ENCODE results near the gene ARHGEF10L. TPM values are rescaled to one million over a fixed set of nuclear protein-coding genes. Genes with fewer than 3 reads are reported as not detected.
"Not testable (repeated sequence)": the region's sequence is repeated elsewhere in the genome, so short reads cannot be mapped to it uniquely, and the experiment has no call there.

ARHGEF10L gene
- total RNA-seq, 1 donor from 2014 or later = 75.6 TPM

DNA sequence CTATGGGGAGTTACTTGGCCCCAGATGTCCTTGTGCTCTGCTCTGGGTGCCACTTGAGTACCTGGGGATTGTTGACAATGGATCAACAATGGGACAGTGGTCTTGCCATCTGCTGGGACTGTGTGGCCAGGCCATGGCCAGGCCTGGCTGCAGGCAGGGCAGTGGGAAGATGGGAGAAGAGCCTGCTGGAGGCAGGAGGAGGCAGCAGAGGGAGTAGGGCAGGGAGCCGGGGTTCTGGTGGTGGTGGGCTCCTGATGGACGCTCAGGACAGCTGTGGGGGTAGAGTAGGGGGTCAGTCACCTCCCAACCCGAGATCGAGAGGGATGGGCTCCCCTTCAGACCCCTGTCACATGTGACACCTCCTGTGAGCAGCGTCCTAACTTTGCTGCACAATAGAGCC lies 81.0 kb downstream of the ARHGEF10L start:
- DNase-seq (ENCODE audit: extremely low spot score in 2 of 2) = no peak
- no peaks in the 10 kb centered on the region for H3K9me3 ChIP-seq
- TF ChIP-seq, protein P1, sequence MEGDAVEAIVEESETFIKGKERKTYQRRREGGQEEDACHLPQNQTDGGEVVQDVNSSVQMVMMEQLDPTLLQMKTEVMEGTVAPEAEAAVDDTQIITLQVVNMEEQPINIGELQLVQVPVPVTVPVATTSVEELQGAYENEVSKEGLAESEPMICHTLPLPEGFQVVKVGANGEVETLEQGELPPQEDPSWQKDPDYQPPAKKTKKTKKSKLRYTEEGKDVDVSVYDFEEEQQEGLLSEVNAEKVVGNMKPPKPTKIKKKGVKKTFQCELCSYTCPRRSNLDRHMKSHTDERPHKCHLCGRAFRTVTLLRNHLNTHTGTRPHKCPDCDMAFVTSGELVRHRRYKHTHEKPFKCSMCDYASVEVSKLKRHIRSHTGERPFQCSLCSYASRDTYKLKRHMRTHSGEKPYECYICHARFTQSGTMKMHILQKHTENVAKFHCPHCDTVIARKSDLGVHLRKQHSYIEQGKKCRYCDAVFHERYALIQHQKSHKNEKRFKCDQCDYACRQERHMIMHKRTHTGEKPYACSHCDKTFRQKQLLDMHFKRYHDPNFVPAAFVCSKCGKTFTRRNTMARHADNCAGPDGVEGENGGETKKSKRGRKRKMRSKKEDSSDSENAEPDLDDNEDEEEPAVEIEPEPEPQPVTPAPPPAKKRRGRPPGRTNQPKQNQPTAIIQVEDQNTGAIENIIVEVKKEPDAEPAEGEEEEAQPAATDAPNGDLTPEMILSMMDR (IDR thresholded peaks at IDR 0.05) = no peak
- TF ChIP-seq POLR2AphosphoS5 (IDR thresholded peaks at IDR 0.05; ENCODE audit: insufficient read depth in 1 of 2, low read depth in 1 of 2) (no peak), POLR2A (IDR thresholded peaks at IDR 0.05) (no peak)
- peaks cover 23% of the 10 kb centered on the region for H3K4me1 ChIP-seq
- peak overlapping the region; percentile 42 for H3K27ac ChIP-seq
- H3K27me3 ChIP-seq = no peaks in the 10 kb centered on the region
- no peak overlapping the region for H3K4me3 ChIP-seq
- intact Hi-C loops (cut with DNase I) = no loop called here
- peaks cover 0 to 44% of the 10 kb centered on the region in 2 donors for H3K36me3 ChIP-seq

- no peak overlapping the region for H3K27ac ChIP-seq
- peaks cover 23% of the 10 kb centered on the region for H3K4me1 ChIP-seq
- intact Hi-C loops (cut with DNase I) = no loop called here
- TF ChIP-seq, protein P1 (IDR thresholded peaks at IDR 0.05) = no peak
- no peak for TF ChIP-seq POLR2AphosphoS5 (IDR thresholded peaks at IDR 0.05; ENCODE audit: insufficient read depth in 1 of 2, low read depth in 1 of 2)
- no peak for TF ChIP-seq POLR2A (IDR thresholded peaks at IDR 0.05)
- no peaks in the 10 kb centered on the region for H3K9me3 ChIP-seq
- H3K36me3 ChIP-seq = peaks cover 0 to 38% of the 10 kb centered on the region in 2 donors
- H3K4me3 ChIP-seq = no peak overlapping the region
- H3K27me3 ChIP-seq = no peaks in the 10 kb centered on the region
- DNase-seq (ENCODE audit: extremely low spot score in 2 of 2) = no peak
These were observed 82.2 kb downstream of the ARHGEF10L start for GRCh38 chr1:17621691-17622090.

DNA sequence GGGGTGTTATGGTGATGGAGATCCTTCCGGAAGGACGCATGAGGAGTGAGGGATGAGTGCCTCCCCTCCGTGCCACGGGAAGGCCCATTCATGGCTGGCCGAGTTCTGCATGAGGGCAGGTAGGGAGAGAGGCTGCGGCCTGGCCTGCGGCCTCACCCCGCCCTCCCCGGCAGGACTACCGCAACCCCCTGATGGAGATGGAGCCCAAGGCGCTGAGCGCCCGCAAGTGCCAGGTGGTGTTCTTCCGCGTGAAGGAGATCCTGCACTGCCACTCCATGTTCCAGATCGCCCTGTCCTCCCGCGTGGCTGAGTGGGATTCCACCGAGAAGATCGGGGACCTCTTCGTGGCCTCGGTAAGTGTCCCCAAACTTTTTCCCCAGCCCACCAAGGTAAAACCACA lies 83.3 kb downstream of the ARHGEF10L start:
- DNase-seq (ENCODE audit: extremely low spot score in 2 of 2) = no peak
- Histone ChIP-seq H3K27me3 (no peaks in the 10 kb centered on the region), H3K9me3 (no peaks in the 10 kb centered on the region), H3K4me3 (no peak overlapping the region), H3K4me1 (peaks cover 15% of the 10 kb centered on the region), H3K36me3 (peaks cover 0 to 48% of the 10 kb centered on the region in 2 donors), H3K27ac (no peak overlapping the region)
- intact Hi-C loops (cut with DNase I) = no loop called here
- TF ChIP-seq, protein P1 (IDR thresholded peaks at IDR 0.05) = no peak
- TF ChIP-seq POLR2A (IDR thresholded peaks at IDR 0.05) = no peak
- no peak for TF ChIP-seq POLR2AphosphoS5 (IDR thresholded peaks at IDR 0.05; ENCODE audit: insufficient read depth in 1 of 2, low read depth in 1 of 2)

DNA sequence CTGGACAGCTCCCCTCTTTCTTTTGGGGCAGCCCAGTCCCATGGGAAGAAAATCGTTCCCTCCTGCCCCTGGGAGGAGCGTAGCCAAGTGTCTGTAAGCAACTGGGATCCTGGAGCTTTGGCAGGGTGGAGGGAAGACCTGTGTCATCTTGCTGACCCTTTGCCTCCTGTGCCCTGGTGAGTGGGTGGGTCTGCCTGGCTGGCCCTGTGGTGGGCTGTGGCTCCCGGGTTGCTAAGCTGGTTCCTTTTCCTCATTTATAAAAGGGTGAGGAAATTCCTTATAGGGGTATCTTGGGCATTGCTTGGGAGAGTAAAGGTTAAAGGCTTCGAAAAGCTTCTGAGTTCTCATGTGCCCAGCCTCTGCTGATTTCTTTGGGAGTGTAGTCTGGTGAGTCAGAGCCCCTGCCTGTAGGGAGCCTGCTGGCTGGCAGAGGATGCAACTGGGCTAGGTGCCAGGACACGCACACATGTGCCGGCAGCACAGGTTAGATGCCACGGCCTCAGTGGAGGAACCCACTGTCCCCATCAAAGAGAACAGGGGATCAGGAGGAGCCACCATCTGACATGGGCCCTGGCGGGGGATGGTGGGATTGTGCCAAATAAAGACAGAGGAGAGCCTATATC lies 85.2 kb downstream of the ARHGEF10L start:
- no peaks in the 10 kb centered on the region for H3K27me3 ChIP-seq
- H3K9me3 ChIP-seq = no peaks in the 10 kb centered on the region
- intact Hi-C loops (cut with DNase I) = no loop called here
- TF ChIP-seq POLR2A (IDR thresholded peaks at IDR 0.05) = no peak
- TF ChIP-seq, protein P1 (IDR thresholded peaks at IDR 0.05) = no peak
- TF ChIP-seq POLR2AphosphoS5 (IDR thresholded peaks at IDR 0.05; ENCODE audit: insufficient read depth in 1 of 2, low read depth in 1 of 2) = no peak
- peak overlapping the region; percentile 39 for H3K27ac ChIP-seq
- no peak for DNase-seq (ENCODE audit: extremely low spot score in 2 of 2)
- H3K36me3 ChIP-seq = peaks cover 0 to 50% of the 10 kb centered on the region in 2 donors
- H3K4me1 ChIP-seq = peaks cover 20% of the 10 kb centered on the region
- H3K4me3 ChIP-seq = no peak overlapping the region

DNA sequence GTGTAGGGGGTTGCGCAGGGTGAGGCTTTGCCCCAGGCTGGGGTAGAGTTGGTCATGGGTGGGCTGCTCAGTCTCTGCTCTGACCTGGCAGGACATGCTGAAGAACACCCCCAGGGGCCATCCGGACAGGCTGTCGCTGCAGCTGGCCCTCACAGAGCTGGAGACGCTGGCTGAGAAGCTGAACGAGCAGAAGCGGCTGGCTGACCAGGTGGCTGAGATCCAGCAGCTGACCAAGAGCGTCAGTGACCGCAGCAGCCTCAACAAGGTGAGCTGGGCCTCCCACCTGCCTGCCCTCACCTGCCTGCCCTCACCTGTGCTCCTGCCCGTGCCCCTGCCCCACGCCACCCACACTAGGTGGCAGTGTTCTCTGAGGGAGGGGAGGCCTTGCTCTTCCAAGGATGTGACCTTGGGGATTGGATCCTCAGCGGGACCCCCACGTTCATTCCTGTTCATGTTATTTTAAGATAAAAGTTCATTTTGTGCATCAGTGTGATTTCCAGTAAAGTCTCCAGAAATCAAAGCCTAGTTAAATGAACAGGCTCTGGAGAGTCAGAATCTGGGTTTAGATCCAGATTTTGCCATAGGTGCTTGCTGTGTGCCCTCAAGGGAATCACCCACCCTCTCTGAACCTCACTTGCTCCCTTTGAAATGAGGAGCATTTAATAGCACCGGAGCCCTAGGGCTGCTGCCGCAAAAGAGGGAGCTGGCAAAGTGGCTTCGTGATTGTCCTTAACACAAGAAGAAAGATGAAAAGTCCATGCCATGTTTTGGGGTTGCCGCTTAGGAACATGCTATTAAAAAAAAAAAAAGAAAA lies 87.9 kb downstream of the ARHGEF10L start:
- H3K4me1 ChIP-seq = peaks cover 28% of the 10 kb centered on the region
- no peaks in the 10 kb centered on the region for H3K27me3 ChIP-seq
- intact Hi-C loops (cut with DNase I) = no loop called here
- no peak overlapping the region for H3K4me3 ChIP-seq
- H3K9me3 ChIP-seq = no peaks in the 10 kb centered on the region
- TF ChIP-seq POLR2AphosphoS5 (IDR thresholded peaks at IDR 0.05; ENCODE audit: insufficient read depth in 1 of 2, low read depth in 1 of 2) = no peak
- no peak overlapping the region for H3K27ac ChIP-seq
- peaks cover 0 to 47% of the 10 kb centered on the region in 2 donors for H3K36me3 ChIP-seq
- no peak for DNase-seq (ENCODE audit: extremely low spot score in 2 of 2)

GRCh38 chr1:17629046-17629445 lies 89.5 kb downstream of the ARHGEF10L start:
- DNase-seq (ENCODE audit: extremely low spot score in 2 of 2); H3K27me3 ChIP-seq; H3K4me3 ChIP-seq; intact Hi-C loops (cut with DNase I); H3K9me3 ChIP-seq: not testable (repeated sequence)
- Histone ChIP-seq H3K36me3 (peaks cover 0 to 47% of the 10 kb centered on the region in 2 donors), H3K4me1 (peaks cover 27% of the 10 kb centered on the region), H3K27ac (peak overlapping the region; percentile 88)

All from vagina (tissue), 2 donors.